IMR-90 (cell line): ENCODE measurements around the gene LENEP. TPM values are rescaled to one million over a fixed set of nuclear protein-coding genes. Genes with fewer than 3 reads are reported as not detected.

Experiments used
- ATAC-seq: fragments of 200-7000 bp; cut with Tn5 transposase; 2 replicates; pipeline ENCODE4 v1.9.1; 2020; ENCODE audit warnings: low read depth, mild to moderate bottlenecking, moderate library complexity
- BruUV-seq: library from RNA; stranded (reverse); fragments of 400-500 nt; replicated peaks from 2 replicates; lab custom pipeline; 2021; lab: Mats Ljungman, UMichigan
- CTCF ChIA-PET: fragments of 300-600 bp; formaldehyde crosslinking; extraction: SDS; loops from one replicate; lab custom pipeline; 2021; ENCODE audit warnings: antibody characterized with exemption; lab: Yijun Ruan, JAX
- POLR2A ChIA-PET: fragments of 300-600 bp; sonication (Branson Sonifier 250); formaldehyde crosslinking; loops from one replicate; lab custom pipeline; 2022; ENCODE audit warnings: antibody characterized with exemption; ENCODE audit not compliant: unreplicated experiment; lab: Charles Lee
- DNase-seq: peaks from one replicate; pipeline ENCODE4 v3.0.0; 2013
- H2AFZ ChIP-seq: replicated peaks from 2 replicates; pipeline ENCODE3; 2013; ENCODE audit warnings: low read length, mild to moderate bottlenecking; ENCODE audit not compliant: poor library complexity
- H2AK5ac ChIP-seq: 2 replicates; pipeline ENCODE4 v1.6.1; 2013; ENCODE audit warnings: low read depth, low read length, inconsistent platforms
- H2AK9ac ChIP-seq: replicated peaks from 2 replicates; pipeline ENCODE3; 2013; ENCODE audit warnings: mild to moderate bottlenecking, low read depth, low read length, moderate library complexity; ENCODE audit not compliant: poor library complexity
- H2BK120ac ChIP-seq: 2 replicates; pipeline ENCODE4 v1.6.1; 2013; ENCODE audit warnings: low read depth, low read length, inconsistent platforms
- H2BK15ac ChIP-seq: 3 replicates; pipeline ENCODE4 v1.6.1; 2013; ENCODE audit warnings: low read depth, low read length, inconsistent platforms
- H2BK20ac ChIP-seq: 2 replicates; pipeline ENCODE4 v1.6.1; 2013; ENCODE audit warnings: low read depth, mild to moderate bottlenecking, inconsistent platforms, low read length, moderate library complexity
- H2BK5ac ChIP-seq: 2 replicates; pipeline ENCODE4 v1.6.1; 2013; ENCODE audit warnings: mild to moderate bottlenecking, low read depth, low read length, inconsistent platforms; ENCODE audit not compliant: poor library complexity, severe bottlenecking
- H3K14ac ChIP-seq: replicated peaks from 2 replicates; pipeline ENCODE4 v1.6.1; 2013; ENCODE audit warnings: low read depth, low read length, inconsistent platforms
- H3K18ac ChIP-seq: 2 replicates; pipeline ENCODE4 v1.6.1; 2013; ENCODE audit warnings: low read depth, low read length, control low read depth
- H3K23ac ChIP-seq: 2 replicates; pipeline ENCODE4 v1.6.1; 2013; ENCODE audit warnings: low read depth, low read length, inconsistent platforms
- H3K27ac ChIP-seq: 2 replicates; pipeline ENCODE4 v1.5.1; 2013; ENCODE audit warnings: mild to moderate bottlenecking, control low read depth, low read length; ENCODE audit not compliant: insufficient read depth
- H3K27me3 ChIP-seq: 2 replicates; pipeline ENCODE4 v1.6.1; 2013; ENCODE audit warnings: low read length; ENCODE audit not compliant: control insufficient read depth, insufficient read depth
- H3K36me3 ChIP-seq: 2 replicates; pipeline ENCODE4 v1.6.1; 2013; ENCODE audit warnings: low read length, mixed read lengths; ENCODE audit not compliant: control insufficient read depth, insufficient read depth
- H3K4ac ChIP-seq: 2 replicates; pipeline ENCODE4 v1.6.1; 2013; ENCODE audit warnings: low read depth, low read length, inconsistent platforms
- H3K4me1 ChIP-seq: 2 replicates; pipeline ENCODE4 v1.6.1; 2013; ENCODE audit warnings: low read length, mixed read lengths; ENCODE audit not compliant: control insufficient read depth, insufficient read depth
- H3K4me2 ChIP-seq: 2 replicates; pipeline ENCODE4 v1.6.1; 2013; ENCODE audit warnings: low read depth, mild to moderate bottlenecking, control low read depth, low read length, moderate library complexity
- H3K4me3 ChIP-seq: 2 replicates; pipeline ENCODE4 v1.5.1; 2013; ENCODE audit warnings: low read depth, mild to moderate bottlenecking, control low read depth, low read length, moderate library complexity; ENCODE audit not compliant: insufficient read depth
- H3K56ac ChIP-seq: 2 replicates; pipeline ENCODE4 v1.6.1; 2013; ENCODE audit warnings: low read length, inconsistent platforms; ENCODE audit not compliant: insufficient read depth; ENCODE audit errors: extremely low read depth
- H3K79me1 ChIP-seq, 2 experiments: 2 replicates each; pipeline ENCODE4 v1.6.1; 2013; ENCODE audit warnings: low read length in 2 of 2, inconsistent platforms in 1 of 2, low read depth in 1 of 2
- H3K9ac ChIP-seq: 2 replicates; pipeline ENCODE4 v1.6.1; 2013; ENCODE audit warnings: low read depth, low read length, control low read depth
- H3K9me1 ChIP-seq: 2 replicates; pipeline ENCODE4 v1.6.1; 2013; ENCODE audit warnings: low read length, inconsistent platforms; ENCODE audit not compliant: insufficient read depth
- H3K9me3 ChIP-seq: 2 replicates; pipeline ENCODE4 v1.6.1; 2013; ENCODE audit warnings: low read length; ENCODE audit not compliant: control insufficient read depth, insufficient read depth
- H4K20me1 ChIP-seq: 2 replicates; pipeline ENCODE4 v1.6.1; 2013; ENCODE audit warnings: low read length, inconsistent platforms; ENCODE audit not compliant: insufficient read depth
- H4K5ac ChIP-seq: 2 replicates; pipeline ENCODE4 v1.6.1; 2013; ENCODE audit warnings: mild to moderate bottlenecking, low read depth, low read length, control low read depth
- H4K8ac ChIP-seq, 2 experiments: 2 replicates each; pipeline ENCODE4 v1.6.1; 2013; ENCODE audit warnings: low read depth in 2 of 2, low read length in 2 of 2, control low read depth in 1 of 2, inconsistent platforms in 1 of 2
- H4K91ac ChIP-seq: 2 replicates; pipeline ENCODE4 v1.6.1; 2013; ENCODE audit warnings: low read depth, low read length, inconsistent platforms; ENCODE audit not compliant: insufficient read depth
- BHLHE40 ChIP-seq: fragments of 150-350 bp; IDR thresholded peaks from 2 replicates; pipeline ENCODE4 v1.6.1; 2016; ENCODE audit warnings: mild to moderate bottlenecking, low read depth, low read length
- CEBPB ChIP-seq: IDR thresholded peaks from 2 replicates; pipeline ENCODE4 v1.6.1; 2012; ENCODE audit warnings: low read depth, low read length, improper control_type of control experiment
- CHD1 ChIP-seq: IDR thresholded peaks from 2 replicates; pipeline ENCODE4 v1.6.1; 2012; ENCODE audit warnings: low read depth, low read length, improper control_type of control experiment
- MAFK ChIP-seq: IDR thresholded peaks from 2 replicates; pipeline ENCODE4 v1.6.1; 2012; ENCODE audit warnings: low read depth, low read length, improper control_type of control experiment
- MAZ ChIP-seq: IDR thresholded peaks from 2 replicates; pipeline ENCODE4 v1.6.1; 2012; ENCODE audit warnings: low read depth, mild to moderate bottlenecking, low read length, improper control_type of control experiment, moderate library complexity, borderline replicate concordance
- NFE2L2 ChIP-seq: fragments of 150-350 bp; IDR thresholded peaks from 2 replicates; pipeline ENCODE4 v1.6.1; 2016; ENCODE audit warnings: low read depth, mild to moderate bottlenecking, low read length
- POLR2A ChIP-seq: IDR thresholded peaks from 2 replicates; pipeline ENCODE4 v1.6.1; 2012; ENCODE audit warnings: mild to moderate bottlenecking, low read depth, low read length
- RAD21 ChIP-seq: IDR thresholded peaks from 2 replicates; pipeline ENCODE4 v1.6.1; 2012; ENCODE audit warnings: low read length, improper control_type of control experiment
- RCOR1 ChIP-seq: IDR thresholded peaks from 2 replicates; pipeline ENCODE4 v1.6.1; 2012; ENCODE audit warnings: mild to moderate bottlenecking, low read length, improper control_type of control experiment; ENCODE audit not compliant: insufficient replicate concordance
- RFX5 ChIP-seq: IDR thresholded peaks from 2 replicates; pipeline ENCODE4 v1.8.0; 2012; ENCODE audit warnings: low read depth, mild to moderate bottlenecking, low read length, moderate library complexity
- SMC3 ChIP-seq: fragments of 150-350 bp; IDR thresholded peaks from 2 replicates; pipeline ENCODE4 v1.6.1; 2016; ENCODE audit warnings: low read depth, mild to moderate bottlenecking, antibody characterized with exemption, low read length, moderate library complexity
- WGBS, 2 experiments: methylation state at CpG; one replicate each; pipeline versions ENCODE4 v1.1.5 to v1.1.7; 2013; ENCODE audit warnings: missing lambda C conversion rate in 2 of 2; ENCODE audit not compliant: insufficient read length in 1 of 2; ENCODE audit errors: extremely low coverage in 2 of 2; 5-methylcytosine and 5-hydroxymethylcytosine counted together
- dilution Hi-C: fragments of 300-500 bp; cut with HindIII; formaldehyde crosslinking; loops from one replicate; pipeline ENCODE4 v1.14.3; 2018; ENCODE audit warnings: low sequenced_read_pairs; ENCODE audit not compliant: unreplicated experiment
- in situ Hi-C: fragments of 300-500 bp; cut with MboI; formaldehyde crosslinking; loops from 3 replicates; pipeline ENCODE4 v1.14.3; 2019; ENCODE audit warnings: low sequenced_read_pairs, inconsistent platforms, mixed read lengths
- intact Hi-C: fragments of 100-400 bp; cut with micrococcal nuclease; formaldehyde crosslinking; loops from 2 replicates; pipeline ENCODE4 v1.10.0; 2022
- polyA plus RNA-seq, 3 experiments: library from polyadenylated mRNA; depleted of rRNA; stranded (reverse); fragments of >200 nt; gene quantifications; 2 replicates each; pipeline ENCODE4 v1.2.3, GENCODE V29; 2012; ENCODE audit warnings: low replicate concordance in 1 of 3
- total RNA-seq: library from RNA; depleted of rRNA; stranded (reverse); fragments of >200 nt; gene quantifications from 2 replicates; pipeline ENCODE4 v1.2.3, GENCODE V29; 2012
- TF ChIP-seq, protein P1 (sequence below): fragments of 150-350 bp; IDR thresholded peaks from 2 replicates; pipeline ENCODE4 v1.6.1; 2017; ENCODE audit warnings: mild to moderate bottlenecking, antibody characterized with exemption, low read length, low read depth
- TF ChIP-seq, protein P2 (sequence below): conservative IDR thresholded peaks from 2 replicates; pipeline ENCODE4 v1.5.1; 2012; ENCODE audit warnings: mild to moderate bottlenecking, low read depth, low read length, improper control_type of control experiment

Gene LENEP
- total and polyA plus RNA-seq, 2 of the 4 experiments (the other 2 are of a cell fraction): not detected

- TF ChIP-seq, protein P1, sequence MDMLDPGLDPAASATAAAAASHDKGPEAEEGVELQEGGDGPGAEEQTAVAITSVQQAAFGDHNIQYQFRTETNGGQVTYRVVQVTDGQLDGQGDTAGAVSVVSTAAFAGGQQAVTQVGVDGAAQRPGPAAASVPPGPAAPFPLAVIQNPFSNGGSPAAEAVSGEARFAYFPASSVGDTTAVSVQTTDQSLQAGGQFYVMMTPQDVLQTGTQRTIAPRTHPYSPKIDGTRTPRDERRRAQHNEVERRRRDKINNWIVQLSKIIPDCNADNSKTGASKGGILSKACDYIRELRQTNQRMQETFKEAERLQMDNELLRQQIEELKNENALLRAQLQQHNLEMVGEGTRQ: no peak
Measured at GRCh38 chr1:155039308-155039669, 45.9 kb downstream of the LENEP start (continued).

DNA sequence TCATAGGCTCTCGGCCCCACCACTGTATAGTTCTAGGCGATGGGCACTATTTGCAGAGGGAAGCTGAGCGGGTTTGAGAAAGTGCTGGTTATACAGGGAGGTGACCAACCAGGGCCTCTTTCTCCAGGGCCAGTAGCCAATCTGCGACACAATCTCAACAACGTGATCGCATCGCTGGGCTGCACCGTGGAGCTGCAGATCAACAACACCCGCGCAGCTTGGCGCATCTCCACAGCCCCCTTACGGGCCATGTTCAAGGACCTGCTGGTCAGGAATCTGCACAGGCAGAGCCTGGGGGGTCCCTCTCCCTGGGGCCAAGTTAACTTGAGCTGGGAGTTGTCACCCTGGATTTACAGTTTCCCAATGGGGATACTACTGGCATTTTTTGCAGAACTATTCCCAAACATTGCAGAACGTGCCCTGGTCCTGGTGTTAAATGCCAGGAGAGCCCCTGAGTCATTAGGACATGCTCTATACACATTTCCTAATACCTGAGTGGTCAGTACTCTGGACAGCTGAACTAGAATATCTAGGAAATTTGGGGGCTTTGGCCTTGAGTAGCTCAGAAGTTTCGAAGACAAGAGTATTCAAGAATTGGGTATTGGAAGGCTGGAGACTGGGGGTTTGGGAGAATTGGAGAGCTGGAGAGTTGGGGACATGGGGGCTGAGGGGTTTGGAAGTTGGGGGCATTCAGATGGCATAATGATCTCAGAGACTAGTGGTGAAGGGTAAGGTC lies 47.1 kb downstream of the LENEP start:
- Histone ChIP-seq H4K5ac (no peak overlapping the region), H2BK120ac (no peak overlapping the region), H3K4me2 (no peak overlapping the region), H3K4me1 (peaks cover 6% of the 10 kb centered on the region), H3K9ac (no peak overlapping the region), H3K14ac (no peak overlapping the region), H2BK20ac (no peak overlapping the region), H3K23ac (no peak overlapping the region), H3K4ac (no peak overlapping the region), H2BK5ac (no peak overlapping the region), H2BK15ac (no peak overlapping the region), H3K79me1 (no peaks in the 10 kb centered on the region), H2AK5ac (no peak overlapping the region), H3K56ac (no peak overlapping the region), H4K91ac (no peak overlapping the region), H3K9me3 (no peaks in the 10 kb centered on the region), H4K8ac (no peak overlapping the region), H4K20me1 (no peaks in the 10 kb centered on the region; the same call in 1 of the 2 replicates), H2AK9ac (no peak overlapping the region), H3K27ac (no peak overlapping the region), H3K27me3 (peaks cover 29% of the 10 kb centered on the region), H3K4me3 (no peak overlapping the region), H2AFZ (no peak overlapping the region), H3K9me1 (peaks cover 8% of the 10 kb centered on the region), H3K36me3 (no peaks in the 10 kb centered on the region), H3K18ac (no peak overlapping the region)
- ChIA-PET CTCF (interaction anchor here (1.8 kb wide), 1 partner anchor 11 kb away, joined by 7 read pairs; the partner anchor contains the start of gene ADAM15), POLR2A (no interaction called here)
- no TSS peak for BruUV-seq
- intact Hi-C loops: no loop called here
- in situ Hi-C loops: no loop called here
- TF ChIP-seq CHD1 (no peak), POLR2A (no peak), CEBPB (no peak), RCOR1 (no peak), BHLHE40 (no peak), SMC3 (no peak), NFE2L2 (no peak), MAFK (no peak), RFX5 (no peak), MAZ (no peak), RAD21 (no peak)
- TF ChIP-seq, protein P2, sequence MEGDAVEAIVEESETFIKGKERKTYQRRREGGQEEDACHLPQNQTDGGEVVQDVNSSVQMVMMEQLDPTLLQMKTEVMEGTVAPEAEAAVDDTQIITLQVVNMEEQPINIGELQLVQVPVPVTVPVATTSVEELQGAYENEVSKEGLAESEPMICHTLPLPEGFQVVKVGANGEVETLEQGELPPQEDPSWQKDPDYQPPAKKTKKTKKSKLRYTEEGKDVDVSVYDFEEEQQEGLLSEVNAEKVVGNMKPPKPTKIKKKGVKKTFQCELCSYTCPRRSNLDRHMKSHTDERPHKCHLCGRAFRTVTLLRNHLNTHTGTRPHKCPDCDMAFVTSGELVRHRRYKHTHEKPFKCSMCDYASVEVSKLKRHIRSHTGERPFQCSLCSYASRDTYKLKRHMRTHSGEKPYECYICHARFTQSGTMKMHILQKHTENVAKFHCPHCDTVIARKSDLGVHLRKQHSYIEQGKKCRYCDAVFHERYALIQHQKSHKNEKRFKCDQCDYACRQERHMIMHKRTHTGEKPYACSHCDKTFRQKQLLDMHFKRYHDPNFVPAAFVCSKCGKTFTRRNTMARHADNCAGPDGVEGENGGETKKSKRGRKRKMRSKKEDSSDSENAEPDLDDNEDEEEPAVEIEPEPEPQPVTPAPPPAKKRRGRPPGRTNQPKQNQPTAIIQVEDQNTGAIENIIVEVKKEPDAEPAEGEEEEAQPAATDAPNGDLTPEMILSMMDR: no peak
- WGBS, 2 experiments: 80% methylated on average over 3 of the region's 14 CpGs; no CpG with 5 or more reads in 1 of the 2 experiments
- ATAC-seq (no peak), DNase-seq (no peak)
- dilution Hi-C loops: no loop called here
